Measurements from ENCODE around the gene CYB5R3.
"Not testable (repeated sequence)": the region's sequence is repeated elsewhere in the genome, so short reads cannot be mapped to it uniquely, and the experiment has no call there.

DNA sequence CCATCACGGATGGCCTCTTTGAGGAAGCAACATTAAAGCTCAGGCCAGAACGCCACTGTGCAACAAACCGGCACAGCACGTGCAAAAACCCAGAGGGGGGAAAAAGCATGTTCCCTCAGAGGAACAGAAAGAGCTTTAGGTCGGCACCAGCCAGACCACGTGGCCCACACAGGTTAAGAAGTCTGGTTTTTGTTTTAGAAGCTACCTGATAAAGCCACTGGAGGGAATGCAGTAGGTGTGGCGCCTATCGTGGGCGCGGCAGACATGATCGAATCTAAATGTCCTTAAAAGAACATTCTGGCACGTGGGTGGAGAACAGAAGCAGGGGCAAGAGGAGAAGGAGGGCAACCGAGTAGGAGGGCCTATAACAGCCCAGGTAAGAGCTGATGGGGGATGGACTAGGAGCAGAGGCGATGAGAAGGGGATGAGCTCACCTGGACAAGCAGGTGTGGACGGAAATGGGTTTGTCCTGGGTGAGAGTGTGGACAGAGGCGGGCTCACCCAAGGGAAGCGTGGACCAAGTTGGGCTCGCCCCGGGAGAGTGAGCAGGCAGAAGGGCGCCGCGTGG lies 67.9 kb downstream of the CYB5R3 start:
- TF ChIP-seq, protein P1, sequence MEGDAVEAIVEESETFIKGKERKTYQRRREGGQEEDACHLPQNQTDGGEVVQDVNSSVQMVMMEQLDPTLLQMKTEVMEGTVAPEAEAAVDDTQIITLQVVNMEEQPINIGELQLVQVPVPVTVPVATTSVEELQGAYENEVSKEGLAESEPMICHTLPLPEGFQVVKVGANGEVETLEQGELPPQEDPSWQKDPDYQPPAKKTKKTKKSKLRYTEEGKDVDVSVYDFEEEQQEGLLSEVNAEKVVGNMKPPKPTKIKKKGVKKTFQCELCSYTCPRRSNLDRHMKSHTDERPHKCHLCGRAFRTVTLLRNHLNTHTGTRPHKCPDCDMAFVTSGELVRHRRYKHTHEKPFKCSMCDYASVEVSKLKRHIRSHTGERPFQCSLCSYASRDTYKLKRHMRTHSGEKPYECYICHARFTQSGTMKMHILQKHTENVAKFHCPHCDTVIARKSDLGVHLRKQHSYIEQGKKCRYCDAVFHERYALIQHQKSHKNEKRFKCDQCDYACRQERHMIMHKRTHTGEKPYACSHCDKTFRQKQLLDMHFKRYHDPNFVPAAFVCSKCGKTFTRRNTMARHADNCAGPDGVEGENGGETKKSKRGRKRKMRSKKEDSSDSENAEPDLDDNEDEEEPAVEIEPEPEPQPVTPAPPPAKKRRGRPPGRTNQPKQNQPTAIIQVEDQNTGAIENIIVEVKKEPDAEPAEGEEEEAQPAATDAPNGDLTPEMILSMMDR (IDR thresholded peaks at IDR 0.05) = not testable (repeated sequence)
- TF ChIP-seq POLR2AphosphoS5 (IDR thresholded peaks at IDR 0.05) = not testable (repeated sequence)

Measured in gastroesophageal sphincter (tissue), 3 donors.